Stimulated activated CD4-positive, alpha-beta T cell treated with anti-CD3 and anti-CD28 coated beads, Interleukin-12 subunit alpha, Interleukin-12 subunit beta, amount 100 ng/mL, for 24 hours (primary cell): ENCODE measurements around the gene LRCH1.
"Not testable (repeated sequence)": the region's sequence is repeated elsewhere in the genome, so short reads cannot be mapped to it uniquely, and the experiment has no call there.

Experiments used
- DNase-seq, 2 experiments: peaks; one replicate each; pipeline ENCODE4 v3.0.0-alpha.2; 2020; ENCODE audit warnings: low read depth in 2 of 2

LRCH1 gene

DNA sequence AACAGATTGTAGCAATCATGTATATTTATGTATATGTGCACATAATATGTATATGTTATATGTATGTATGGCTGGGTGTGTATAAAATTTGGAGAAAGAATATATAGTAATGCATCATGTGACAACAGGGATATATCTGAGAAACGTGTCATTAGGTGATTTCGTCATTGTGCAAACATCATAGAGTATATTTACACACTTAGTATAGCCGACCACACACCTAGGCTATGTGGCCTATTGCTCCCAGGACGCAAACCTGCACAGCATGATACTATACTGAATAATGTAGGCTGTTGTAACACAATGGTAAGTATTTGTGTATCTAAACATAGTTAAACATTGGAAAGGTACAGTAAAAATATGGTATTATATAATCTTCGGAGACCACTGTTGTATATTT, 200.2 kb downstream of the LRCH1 start:
- DNase-seq = no peak

DNA sequence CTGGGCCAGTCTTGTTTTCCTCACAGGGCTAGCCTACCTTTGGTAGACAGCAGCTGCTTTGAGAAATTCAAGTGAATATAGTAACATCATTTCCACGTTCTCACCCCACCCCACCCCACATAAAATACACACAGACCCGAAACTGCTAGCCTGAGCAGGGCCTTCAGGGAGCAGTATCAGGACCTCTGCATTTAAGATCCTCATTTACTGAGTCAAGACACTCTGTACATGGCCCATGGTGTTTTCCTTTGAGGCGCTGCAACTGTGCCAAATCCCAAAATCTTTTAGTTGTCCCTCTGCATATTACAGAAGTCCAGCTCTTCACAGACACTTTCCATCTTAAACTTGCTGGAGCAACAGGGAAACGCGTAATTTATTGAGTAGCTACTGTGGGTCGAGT, 200.9 kb downstream of the LRCH1 start:
- DNase-seq = no peak

DNA sequence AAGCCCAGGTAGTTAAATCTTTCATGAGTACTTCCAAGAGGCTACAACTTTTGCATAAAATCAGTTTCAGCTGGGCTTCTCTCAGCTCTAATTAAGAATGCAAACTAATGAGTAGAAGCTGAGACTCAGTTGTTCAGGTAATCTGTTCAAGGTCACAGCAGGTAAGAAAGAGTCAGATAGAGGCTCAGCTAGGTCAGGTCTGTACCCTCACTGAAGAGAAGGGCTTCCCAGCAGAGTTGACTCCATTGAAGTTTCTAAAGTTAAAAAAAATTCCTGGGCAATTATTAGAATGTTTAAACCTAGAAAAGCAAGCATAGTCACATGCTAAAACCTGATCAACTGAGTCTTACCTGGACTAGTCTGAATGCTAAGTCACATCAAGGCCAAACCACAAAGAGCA, 201.8 kb downstream of the LRCH1 start:
- no peak for DNase-seq

DNA sequence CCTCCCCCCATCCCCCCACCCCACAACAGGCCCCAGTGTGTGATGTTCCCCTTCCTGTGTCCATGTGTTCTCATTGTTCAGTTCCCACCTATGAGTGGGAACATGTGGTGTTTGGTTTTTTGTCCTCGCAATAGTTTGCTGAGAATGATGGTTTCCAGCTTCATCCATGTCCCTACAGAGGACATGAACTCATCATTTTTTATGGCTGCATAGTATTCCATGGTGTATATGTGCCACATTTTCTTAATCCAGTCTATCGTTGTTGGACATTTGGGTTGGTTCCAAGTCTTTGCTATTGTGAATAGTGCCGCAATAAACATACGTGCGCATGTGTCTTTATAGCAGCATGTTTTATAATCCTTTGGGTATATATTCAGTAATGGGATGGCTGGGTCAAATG, 202.5 kb downstream of the LRCH1 start:
- DNase-seq = not testable (repeated sequence)

DNA sequence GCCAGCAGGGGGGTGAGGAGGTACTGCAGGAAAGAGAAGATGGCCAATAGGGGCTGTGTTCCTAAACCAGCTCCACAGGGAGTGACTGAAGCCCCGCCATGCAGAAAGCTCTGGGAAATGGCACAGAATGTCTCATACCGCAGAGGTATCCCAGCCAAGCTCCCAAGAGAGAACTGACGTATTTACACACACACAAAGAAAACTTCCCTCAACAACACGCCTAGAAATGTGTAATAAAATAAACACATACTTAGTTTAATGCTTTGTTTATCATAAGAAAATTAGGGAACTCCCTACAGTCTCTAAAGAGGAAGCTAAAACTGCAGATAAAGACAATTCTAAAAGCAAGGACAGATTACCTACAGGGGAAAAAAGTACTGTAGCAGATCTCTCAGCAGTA, 204.0 kb downstream of the LRCH1 start:
- DNase-seq = no peak

DNA sequence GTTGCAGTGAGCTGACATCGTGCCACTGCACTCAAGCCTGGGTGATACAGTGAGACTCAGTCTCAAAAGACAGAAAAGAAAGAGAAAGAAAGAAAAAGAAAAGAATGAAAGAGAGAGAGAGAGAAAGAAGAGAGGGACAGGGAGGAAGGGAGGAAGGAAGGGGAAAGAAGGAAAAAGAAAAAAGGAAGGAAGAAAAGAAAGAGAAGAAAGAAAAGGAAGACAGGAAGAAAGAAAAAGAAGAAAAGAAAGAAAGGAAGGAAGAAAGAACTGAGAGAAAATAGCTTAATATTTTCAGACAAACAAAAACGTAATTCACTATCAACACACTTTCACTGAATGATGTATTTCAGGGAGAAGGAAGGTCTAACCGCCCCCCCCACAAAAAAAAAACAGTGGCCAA, 204.7 kb downstream of the LRCH1 start:
- no peak for DNase-seq

DNA sequence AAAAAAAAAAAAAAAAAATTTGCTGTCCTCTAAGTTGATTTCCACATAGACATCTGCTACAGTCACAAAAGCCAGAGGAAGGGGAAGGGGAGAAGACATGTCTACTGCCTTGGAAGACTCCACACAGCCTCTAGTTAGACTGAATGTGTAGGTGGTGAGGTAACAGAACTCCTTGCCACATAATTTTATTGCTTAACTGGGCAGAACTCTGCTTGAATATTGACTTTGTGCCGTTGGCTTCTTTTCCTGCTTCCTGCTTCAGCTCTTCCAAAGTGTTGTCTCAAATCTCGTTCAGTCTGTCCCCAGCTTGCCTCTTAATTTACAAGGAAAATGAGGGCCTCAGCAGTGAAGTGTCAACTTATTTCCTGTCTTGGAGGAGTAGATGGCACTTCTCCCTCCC, 206.9 kb downstream of the LRCH1 start:
- DNase-seq = no peak

DNA sequence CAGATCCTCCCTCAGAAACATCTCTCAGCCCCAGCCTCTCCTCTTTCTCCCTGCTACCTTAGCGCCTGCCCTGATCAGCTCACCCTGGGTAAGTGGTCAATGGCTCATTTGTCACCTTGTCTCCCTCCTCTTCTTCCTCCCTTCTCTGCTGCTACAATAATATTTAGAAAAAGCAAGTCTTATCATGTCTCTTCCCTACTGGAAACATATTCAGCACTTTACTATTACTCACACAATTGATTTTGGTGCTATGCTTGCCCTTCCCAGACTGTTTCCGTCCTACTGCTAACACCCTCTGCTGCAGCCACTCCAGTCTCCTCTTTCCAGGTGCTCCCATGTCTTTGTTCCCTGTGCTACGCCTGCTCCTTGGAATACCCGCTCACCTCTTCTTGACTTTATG, 208.2 kb downstream of the LRCH1 start:
- DNase-seq = no peak

DNA sequence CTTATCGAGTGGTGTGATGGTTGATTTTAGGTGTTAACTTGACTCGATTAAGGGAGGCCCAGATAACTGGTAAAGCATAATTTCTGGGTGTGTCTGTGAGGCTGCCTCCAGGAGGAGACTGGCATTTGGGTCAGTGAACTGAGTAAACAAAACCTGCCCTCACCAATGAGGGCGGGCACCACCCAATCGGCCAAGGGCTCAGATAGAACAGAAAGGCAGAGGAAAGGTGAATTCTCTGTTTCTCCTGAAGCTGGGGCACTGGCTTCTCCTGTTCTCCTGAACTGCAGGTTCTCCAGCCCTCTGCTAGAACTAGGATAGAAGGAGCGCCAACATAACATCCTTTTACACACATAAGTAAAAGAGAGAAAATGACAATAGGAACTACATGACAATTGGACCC, 208.9 kb downstream of the LRCH1 start:
- DNase-seq = no peak

DNA sequence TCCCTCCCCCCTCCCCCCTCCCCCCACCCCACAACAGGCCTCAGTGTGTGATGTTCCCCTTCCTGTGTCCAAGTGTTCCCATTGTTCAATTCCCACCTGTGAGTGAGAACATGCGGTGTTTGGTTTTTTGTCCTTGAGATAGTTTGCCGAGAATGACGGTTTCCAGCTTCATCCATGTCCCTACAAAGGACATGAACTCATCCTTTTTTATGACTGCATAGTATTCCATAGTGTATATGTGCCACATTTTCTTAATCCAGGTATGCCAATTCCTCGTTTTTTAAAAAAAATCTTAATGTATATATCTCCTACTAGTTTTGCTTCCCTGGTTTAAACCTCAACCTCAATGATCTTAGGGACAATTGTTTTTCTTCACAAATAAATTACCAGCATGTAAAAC, 217.0 kb downstream of the LRCH1 start:
- DNase-seq = not testable (repeated sequence)

DNA sequence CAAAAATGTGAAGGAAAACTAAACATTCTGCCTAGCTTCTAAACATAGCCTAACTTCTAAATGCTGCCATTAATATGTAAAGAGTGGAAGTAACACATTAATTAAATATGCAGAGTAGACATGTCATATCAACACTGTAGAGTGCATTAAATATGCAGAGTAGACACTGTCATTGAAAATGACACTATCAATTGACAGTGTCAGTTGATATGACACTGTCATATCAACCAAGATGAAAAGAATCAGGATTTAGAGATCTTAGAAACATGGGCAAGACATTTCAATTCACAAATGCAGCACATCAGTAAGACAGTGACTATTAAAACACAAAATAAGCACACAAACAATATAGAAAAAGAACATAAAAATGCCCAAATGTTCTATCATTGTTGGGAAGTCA, 218.7 kb downstream of the LRCH1 start:
- no peak for DNase-seq

DNA sequence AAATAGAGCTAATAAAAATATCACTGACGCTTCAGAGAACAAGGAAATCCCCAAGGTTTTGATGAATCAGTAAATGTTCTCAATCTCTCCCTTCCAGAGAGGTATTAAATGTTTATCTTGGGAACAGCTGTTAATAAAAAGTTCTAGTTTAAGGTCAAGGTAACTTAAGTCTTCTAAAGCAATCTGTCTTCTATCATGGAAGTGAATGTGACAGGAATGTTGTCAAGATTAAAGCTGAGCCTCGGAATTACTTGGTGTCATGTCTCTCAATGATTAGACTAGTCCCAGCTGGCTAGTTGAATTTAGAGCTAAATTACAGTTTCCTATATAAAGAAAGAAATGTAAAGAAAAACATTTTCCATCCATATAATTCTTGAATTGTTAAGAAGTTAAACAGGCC, 220.6 kb downstream of the LRCH1 start:
- DNase-seq = no peak

DNA sequence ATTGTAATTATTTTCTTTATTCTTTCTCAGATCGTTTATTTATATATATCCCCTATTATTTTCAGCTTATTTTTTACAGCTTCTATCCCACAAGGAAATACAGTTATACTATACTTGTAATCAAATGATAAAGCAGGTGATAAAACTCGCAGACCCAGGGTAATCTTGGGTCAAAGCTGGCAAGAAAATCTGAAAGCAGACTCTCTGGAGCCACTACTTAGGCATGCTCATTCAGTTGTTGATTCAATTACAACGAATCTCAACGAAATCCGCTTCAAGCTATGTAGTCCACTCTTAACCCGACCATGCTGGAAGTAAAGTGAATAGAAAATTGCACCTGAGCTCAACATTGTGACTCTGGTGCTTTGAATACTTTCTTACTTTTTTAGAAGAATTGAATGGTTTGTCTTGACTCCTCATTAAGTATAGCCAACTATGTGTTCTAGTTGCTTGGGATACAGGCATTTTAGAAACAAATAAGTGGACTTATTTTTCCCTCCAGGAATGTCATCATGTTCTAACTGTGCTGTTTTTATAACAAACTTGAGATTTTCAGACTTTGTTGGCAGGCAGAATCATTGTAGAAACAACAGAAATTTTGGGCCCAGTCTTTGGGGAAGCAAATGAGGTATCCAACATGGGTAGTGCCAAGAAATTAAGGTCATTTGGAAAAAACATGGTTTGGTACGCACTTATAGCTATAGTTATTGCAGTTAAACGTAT, 222.6 kb downstream of the LRCH1 start:
- no peak for DNase-seq

DNA sequence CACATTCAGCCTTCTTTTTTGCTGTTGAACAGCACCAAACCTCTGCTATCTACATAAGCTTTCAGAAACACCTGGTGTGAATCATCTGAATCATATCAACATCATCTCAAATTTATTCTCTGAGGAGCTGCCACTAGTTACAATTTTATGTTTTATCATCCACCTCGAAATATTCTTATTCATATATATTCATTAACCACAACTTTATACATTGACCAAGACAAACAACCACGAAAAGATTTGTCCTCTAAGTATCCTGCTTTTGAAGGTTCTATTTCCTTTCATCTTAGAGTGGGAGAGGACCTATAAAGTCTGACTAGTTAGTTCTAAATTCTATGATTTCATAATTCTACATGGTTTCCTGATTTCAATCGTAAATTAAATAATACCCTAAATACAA, 225.1 kb downstream of the LRCH1 start:
- no peak for DNase-seq

DNA sequence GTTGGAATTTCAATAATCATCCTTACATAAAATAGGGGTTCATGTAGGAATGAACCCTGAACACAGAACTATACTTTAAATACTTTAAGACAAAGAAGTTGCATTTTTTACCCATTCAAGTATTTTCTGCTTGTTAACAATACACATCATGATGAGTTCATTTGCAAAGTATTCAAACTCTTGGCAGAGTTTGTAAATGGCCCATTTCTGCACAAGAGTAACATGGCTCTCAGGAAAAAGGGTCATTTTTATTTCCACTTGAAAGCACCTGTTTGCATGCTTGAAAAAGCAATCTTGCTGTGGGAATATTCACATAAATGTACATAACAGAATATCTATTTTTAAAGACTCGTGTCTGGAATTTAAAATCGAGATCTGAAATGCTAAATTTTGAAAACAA, 225.9 kb downstream of the LRCH1 start:
- no peak for DNase-seq

DNA sequence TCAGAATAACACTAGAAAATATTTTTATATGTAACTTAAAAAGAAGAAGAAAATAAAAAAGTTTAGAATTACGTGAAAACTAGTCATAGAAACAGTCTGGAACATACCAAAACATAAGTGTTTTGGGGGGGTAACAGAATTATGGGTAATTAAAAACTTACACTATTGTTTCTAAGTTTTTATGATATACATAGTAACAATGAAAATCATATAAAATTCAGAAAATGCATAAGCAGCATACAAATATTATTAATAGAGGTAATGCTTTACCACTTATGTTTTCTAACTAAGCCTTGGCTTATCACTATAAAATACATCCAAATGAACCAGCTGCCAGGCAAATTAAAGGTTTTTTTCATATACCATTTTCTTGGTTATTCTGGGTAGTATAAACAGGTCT, 229.1 kb downstream of the LRCH1 start:
- no peak for DNase-seq

DNA sequence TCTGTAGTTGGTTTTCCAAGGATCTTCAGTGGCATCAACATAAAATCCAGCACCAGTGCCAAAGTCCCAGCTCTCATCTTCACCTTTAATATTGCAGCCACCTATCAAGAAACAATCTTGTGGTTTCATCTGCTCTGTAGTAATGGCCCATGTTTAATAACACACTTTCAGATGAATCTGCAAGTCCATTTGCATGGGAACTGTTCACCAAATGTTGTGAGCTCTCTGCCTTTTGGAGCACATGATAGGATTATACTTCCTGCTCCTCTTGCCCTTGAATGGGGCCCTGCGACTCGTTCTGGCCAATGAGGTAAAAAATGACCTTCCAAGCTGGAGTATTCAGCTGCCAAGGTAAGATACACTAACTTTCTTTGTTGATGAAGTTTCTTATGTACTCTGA, 229.7 kb downstream of the LRCH1 start:
- no peak for DNase-seq

DNA sequence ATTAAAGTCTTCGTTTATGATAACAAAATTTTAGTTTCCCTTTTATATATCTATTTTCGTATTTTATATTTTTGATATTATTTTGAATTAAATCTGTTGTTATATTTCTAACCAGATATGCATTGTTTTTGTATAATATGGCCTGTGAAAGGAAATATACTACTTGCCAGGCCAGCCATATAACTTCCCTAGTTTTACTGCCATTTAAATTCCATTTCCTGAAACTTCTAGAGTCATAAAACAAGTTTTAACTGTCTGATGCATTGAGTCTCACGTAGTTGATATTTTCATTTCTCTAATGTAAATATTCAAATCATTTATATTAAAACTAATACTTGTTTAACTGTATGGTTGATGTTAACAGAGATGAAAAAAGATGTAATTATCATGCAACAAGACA, 230.5 kb downstream of the LRCH1 start:
- no peak for DNase-seq

DNA sequence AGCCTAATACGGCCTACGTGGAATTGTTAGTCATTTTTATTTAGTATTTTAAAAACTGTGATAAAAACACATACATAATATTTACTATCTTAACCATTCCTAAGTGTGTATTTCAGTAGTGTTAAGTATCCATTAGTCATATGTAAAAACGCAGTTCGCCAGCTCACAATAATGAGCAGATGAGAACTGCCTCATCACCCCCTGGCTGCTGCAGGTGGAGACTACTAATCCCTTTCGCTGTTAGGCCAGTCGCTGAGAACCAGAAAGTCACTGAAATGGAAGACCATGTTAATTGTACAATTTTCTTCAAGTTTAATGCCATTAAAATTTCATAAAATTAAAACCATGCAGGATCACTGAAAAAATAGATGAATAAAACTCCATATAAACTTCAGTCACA, 242.4 kb downstream of the LRCH1 start:
- DNase-seq = no peak

DNA sequence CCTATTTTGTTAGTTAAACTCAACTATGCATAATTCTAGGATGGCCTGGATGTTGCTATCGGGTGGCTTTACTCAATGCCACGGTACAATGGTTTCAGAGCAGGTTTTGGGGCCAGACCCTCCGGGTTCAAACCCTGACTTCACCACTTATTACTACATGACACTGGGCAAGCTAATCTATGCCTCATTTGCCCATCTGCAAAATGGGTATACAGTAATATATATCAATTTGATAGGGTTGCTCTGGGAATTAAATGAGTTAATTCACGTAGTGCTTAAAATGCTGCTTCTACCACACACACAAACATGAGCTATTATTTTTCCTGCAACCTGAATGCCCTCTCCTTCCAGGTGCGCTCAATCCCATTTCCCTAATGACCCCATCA, 243.2 kb downstream of the LRCH1 start:
- DNase-seq = no peak

DNA sequence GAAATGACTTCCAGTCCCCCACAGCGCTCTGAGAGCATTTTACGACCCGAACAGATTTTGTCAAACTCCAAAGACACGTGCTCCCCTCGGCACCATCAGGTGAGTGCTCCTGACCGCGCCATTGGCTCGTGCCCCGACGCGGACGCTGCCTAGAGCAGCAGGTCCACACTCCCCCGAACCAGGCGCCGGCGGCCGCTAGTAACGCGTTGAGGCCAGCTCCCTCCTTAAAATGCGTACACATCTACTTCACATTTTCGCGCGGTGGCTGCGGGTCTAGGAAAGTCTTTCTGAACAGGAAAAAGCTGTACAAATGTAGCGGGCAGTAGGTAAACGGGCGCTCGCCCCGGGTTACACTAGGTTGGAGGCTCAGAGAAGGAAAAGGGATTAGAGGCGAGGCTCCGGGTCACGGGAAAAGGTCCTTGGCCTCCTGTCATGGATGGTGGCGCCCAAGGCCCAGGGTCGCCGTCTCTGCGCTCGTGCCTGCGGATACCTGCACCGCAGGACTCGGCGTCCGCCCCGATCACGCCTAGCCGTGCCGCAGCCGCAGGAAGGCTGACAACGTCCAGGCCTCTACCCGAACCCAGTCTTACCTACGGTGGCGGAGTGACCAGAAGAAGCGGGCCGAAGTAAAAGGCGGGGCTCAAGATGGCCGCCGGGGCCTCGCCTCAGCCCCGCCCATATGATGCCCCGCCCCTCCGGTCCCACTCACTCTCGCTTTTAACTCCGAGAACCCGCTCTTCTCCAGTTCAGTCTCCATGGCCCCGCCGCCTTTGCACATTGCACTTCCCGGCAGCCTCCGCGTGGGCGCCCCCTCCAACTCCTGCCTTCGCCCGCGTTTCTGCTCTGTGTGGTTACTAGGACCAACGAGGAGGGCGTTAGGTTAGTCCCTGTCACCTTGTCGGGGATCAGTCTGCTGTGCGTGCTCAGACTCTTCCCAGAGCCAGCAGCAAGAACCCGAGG, 243.8 kb downstream of the LRCH1 start, which contains the start of gene ESD:
Gene ESD (minus strand): TSS at position 647 of the 960 bp plus-strand sequence. CDS start 5,748 bp downstream, outside the sequence.
- DNase-seq = peak; percentile 84 to 97

DNA sequence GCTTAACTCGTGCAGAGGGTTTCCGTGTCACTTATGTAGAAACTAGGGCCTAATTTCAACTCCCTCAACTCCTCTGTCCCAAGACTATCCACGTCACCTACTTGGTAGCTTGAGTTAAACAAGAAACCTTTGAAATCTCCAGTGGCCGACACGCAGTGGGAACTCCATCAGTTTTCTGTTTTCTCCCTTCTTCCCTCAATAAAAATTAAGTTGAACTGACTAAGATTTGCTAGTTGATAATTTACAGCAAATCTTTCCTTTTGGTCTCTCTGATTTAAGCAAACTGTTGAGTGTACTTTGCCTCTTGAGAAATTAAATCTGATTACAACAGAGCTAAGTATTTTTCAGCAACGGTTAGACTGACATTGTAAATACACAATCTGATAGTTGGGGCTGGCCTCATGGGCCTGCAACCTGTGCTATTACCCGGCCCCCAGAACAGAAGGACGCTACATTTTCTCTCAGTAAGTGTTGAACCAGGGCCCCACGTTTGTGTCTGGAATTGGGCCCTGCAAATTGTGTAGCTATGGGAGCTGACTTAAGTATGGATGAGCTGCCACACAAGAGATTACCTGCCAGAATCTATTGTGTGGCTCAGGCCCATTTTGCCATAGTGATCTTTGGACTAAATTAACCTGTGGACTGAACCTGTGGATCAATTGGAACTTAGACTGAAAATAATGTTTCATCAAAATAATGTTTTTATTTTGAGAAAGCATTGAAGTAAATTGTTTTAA, 244.7 kb downstream of the LRCH1 start:
- no peak for DNase-seq
